Left ventricle myocardium inferior (tissue), 1 donor: ENCODE measurements around the gene GRAP2. TPM values are rescaled to one million over a fixed set of nuclear protein-coding genes. Genes with fewer than 3 reads are reported as not detected.

ENCODE experiments used
- DNase-seq: peaks from one replicate; pipeline ENCODE4 v3.0.0-alpha.2; 2020
- H3K27ac ChIP-seq: fragments of 200-600 bp; replicated peaks from 2 replicates; pipeline ENCODE4 v1.8.0; 2021
- H3K27me3 ChIP-seq: fragments of 200-600 bp; 2 replicates; pipeline ENCODE4 v1.8.0; 2021; ENCODE audit warnings: low read depth
- H3K36me3 ChIP-seq: fragments of 200-600 bp; 2 replicates; pipeline ENCODE4 v1.8.0; 2021
- H3K4me1 ChIP-seq: fragments of 200-600 bp; 2 replicates; pipeline ENCODE4 v1.8.0; 2021
- H3K4me3 ChIP-seq: fragments of 200-600 bp; 2 replicates; pipeline ENCODE4 v1.8.0; 2021; ENCODE audit warnings: mild to moderate bottlenecking, moderate library complexity
- H3K9me3 ChIP-seq: fragments of 200-600 bp; replicated peaks from 2 replicates; pipeline ENCODE4 v1.8.0; 2021
- CTCF ChIP-seq: fragments of 200-600 bp; IDR thresholded peaks from 2 replicates; pipeline ENCODE4 v1.8.0; 2021; ENCODE audit warnings: antibody characterized with exemption, mild to moderate bottlenecking, borderline replicate concordance
- intact Hi-C: fragments of 100-400 bp; cut with micrococcal nuclease; formaldehyde crosslinking; loops from one replicate; pipeline ENCODE4 v1.11.0; 2022
- total RNA-seq: library from RNA; stranded (reverse); fragmentation: NEBNext Ultra II Directional; extraction: Animal tissue kit (Norgen Biotek cat#: 25700); gene quantifications from one replicate; pipeline ENCODE4 v1.2.1, GENCODE V29; 2021
- donor health status: DM: no; HTN: yes; CAD: no; lungs with severe emphysema.

GRAP2 gene
- total RNA-seq, 1 donor from 2014 or later: 1.6 TPM

GRCh38 chr22:40007853-40008710 is 107.2 kb downstream of the GRAP2 start:
- Histone ChIP-seq H3K27me3 (peaks cover 66% of the 10 kb centered on the region), H3K9me3 (no peaks in the 10 kb centered on the region), H3K4me3 (no peak overlapping the region), H3K27ac (no peak overlapping the region), H3K36me3 (no peaks in the 10 kb centered on the region), H3K4me1 (no peaks in the 10 kb centered on the region)
- TF ChIP-seq CTCF: no peak
- no peak for DNase-seq
- intact Hi-C loops: no loop called here

GRCh38 chr22:40008726-40009291 is 107.9 kb downstream of the GRAP2 start:
- no peak for DNase-seq
- no peak for TF ChIP-seq CTCF
- H3K4me1 ChIP-seq: no peaks in the 10 kb centered on the region
- no peak overlapping the region for H3K27ac ChIP-seq
- H3K36me3 ChIP-seq: no peaks in the 10 kb centered on the region
- intact Hi-C loops: no loop called here
- H3K4me3 ChIP-seq: no peak overlapping the region
- H3K27me3 ChIP-seq: peaks cover 66% of the 10 kb centered on the region
- H3K9me3 ChIP-seq: no peaks in the 10 kb centered on the region

DNA sequence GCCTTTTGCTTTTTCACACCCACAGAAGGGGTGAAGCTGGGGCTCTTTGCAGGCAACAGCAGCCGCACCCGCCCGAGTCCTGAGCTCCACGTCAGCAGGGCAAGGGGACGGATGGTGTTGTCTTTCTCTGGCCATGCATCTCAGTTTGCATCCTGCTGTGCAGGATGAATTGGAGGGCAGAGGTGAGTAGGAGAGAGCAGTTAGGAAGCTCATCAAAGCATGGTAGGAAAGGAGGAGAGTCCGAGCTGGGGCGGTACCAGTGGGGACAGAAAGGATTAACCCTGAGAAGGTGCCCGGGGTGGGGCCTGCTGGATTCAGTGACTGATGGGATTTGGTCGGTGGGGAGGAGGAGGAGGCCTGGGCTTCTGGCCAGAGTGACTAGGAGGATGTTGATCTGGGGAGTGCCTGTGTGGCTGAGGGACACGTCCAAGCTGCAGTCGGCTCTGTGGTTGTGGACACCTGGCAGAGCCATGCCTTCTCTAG is 108.4 kb downstream of the GRAP2 start:
- Histone ChIP-seq H3K36me3 (no peaks in the 10 kb centered on the region), H3K27me3 (peaks cover 66% of the 10 kb centered on the region), H3K27ac (no peak overlapping the region), H3K4me3 (no peak overlapping the region), H3K9me3 (no peaks in the 10 kb centered on the region), H3K4me1 (no peaks in the 10 kb centered on the region)
- TF ChIP-seq CTCF: no peak
- no peak for DNase-seq
- intact Hi-C loops: no loop called here

- DNase-seq: no peak
- intact Hi-C loops: no loop called here
These were observed 109.2 kb downstream of the GRAP2 start for GRCh38 chr22:40009951-40010671.

More at GRCh38 chr22:40009951-40010671, 109.2 kb downstream of the GRAP2 start:
- H3K27ac ChIP-seq: no peak overlapping the region
- no peaks in the 10 kb centered on the region for H3K4me1 ChIP-seq
- H3K36me3 ChIP-seq: no peaks in the 10 kb centered on the region
- H3K4me3 ChIP-seq: no peak overlapping the region
- peaks cover 72% of the 10 kb centered on the region for H3K27me3 ChIP-seq
- H3K9me3 ChIP-seq: no peaks in the 10 kb centered on the region
- no peak for TF ChIP-seq CTCF
